Panc1 (cell line): ENCODE results near the gene TEPSIN. TPM values are rescaled to one million over a fixed set of nuclear protein-coding genes. Genes with fewer than 3 reads are reported as not detected.

Source experiments
- ATAC-seq: fragments of 200-7000 bp; cut with Tn5 transposase; 2 replicates; pipeline ENCODE4 v1.9.1; 2020; ENCODE audit warnings: mild to moderate bottlenecking, moderate library complexity
- BruUV-seq: library from RNA; stranded (reverse); fragments of 400-500 nt; replicated peaks from 2 replicates; lab custom pipeline; 2021; lab: Mats Ljungman, UMichigan
- CTCF ChIA-PET: fragments of 300-600 bp; sonication (Branson Sonifier 250); formaldehyde crosslinking; loops from one replicate; lab custom pipeline; 2022; ENCODE audit warnings: antibody characterized with exemption; lab: Charles Lee
- POLR2A ChIA-PET: fragments of 300-600 bp; sonication (Branson Sonifier 250); formaldehyde crosslinking; loops from one replicate; lab custom pipeline; 2022; ENCODE audit warnings: antibody characterized with exemption; lab: Charles Lee
- DNase-seq: peaks from one replicate; pipeline ENCODE4 v3.0.0-alpha.2; 2010; ENCODE audit warnings: low read depth, low spot score
- H3K27ac ChIP-seq: 2 replicates; pipeline ENCODE4 v1.5.1; 2011; ENCODE audit warnings: mild to moderate bottlenecking, low read length, inconsistent platforms
- H3K27me3 ChIP-seq: fragments of 200-500 bp; sonication (Bioruptor generic); 2 replicates; pipeline ENCODE4 v1.6.0; 2014; ENCODE audit warnings: low read length, inconsistent platforms; ENCODE audit not compliant: control insufficient read depth, insufficient read depth
- H3K36me3 ChIP-seq: fragments of 200-500 bp; sonication (Bioruptor generic); 2 replicates; pipeline ENCODE4 v1.5.1; 2014; ENCODE audit warnings: inconsistent platforms, mild to moderate bottlenecking, low read length, moderate library complexity; ENCODE audit not compliant: control insufficient read depth, insufficient read depth
- H3K4me1 ChIP-seq: 2 replicates; pipeline ENCODE4 v1.5.1; 2011; ENCODE audit warnings: inconsistent platforms, mild to moderate bottlenecking, low read length, moderate library complexity; ENCODE audit not compliant: control insufficient read depth, insufficient read depth
- H3K4me3 ChIP-seq, 2 experiments: 2 replicates each; pipeline ENCODE4 v1.5.1; 2011 to 2012; ENCODE audit warnings: low read depth in 2 of 2, low read length in 2 of 2, mild to moderate bottlenecking in 2 of 2, inconsistent platforms in 1 of 2, moderate library complexity in 1 of 2
- H3K9me3 ChIP-seq: fragments of 200-500 bp; sonication (Bioruptor generic); 2 replicates; pipeline ENCODE4 v1.5.1; 2014; ENCODE audit warnings: low read depth, mild to moderate bottlenecking, inconsistent platforms, low read length, moderate library complexity; ENCODE audit not compliant: control insufficient read depth, insufficient read depth
- CTCF ChIP-seq: fragments of 450-650 bp; IDR thresholded peaks from 2 replicates; pipeline ENCODE4 v1.5.1; 2017; ENCODE audit warnings: mild to moderate bottlenecking
- POLR2AphosphoS5 ChIP-seq: IDR thresholded peaks from 2 replicates; pipeline ENCODE4 v1.6.1; 2012; ENCODE audit warnings: mild to moderate bottlenecking, low read depth, low read length, moderate library complexity
- SIN3A ChIP-seq: IDR thresholded peaks from 2 replicates; pipeline ENCODE4 v1.6.1; 2012; ENCODE audit warnings: low read depth, mild to moderate bottlenecking, low read length, moderate library complexity, borderline replicate concordance; ENCODE audit not compliant: insufficient read depth
- TCF7L2 ChIP-seq: IDR thresholded peaks from 2 replicates; pipeline ENCODE4 v1.6.1; 2011; ENCODE audit warnings: mild to moderate bottlenecking, low read depth, low read length, inconsistent platforms
- in situ Hi-C: cut with HindIII; loops from 2 replicates; pipeline ENCODE4 v1.10.0; 2016; ENCODE audit warnings: low sequenced_read_pairs, low pct_unique_long_range_greater_than_20kb
- intact Hi-C: fragments of 100-400 bp; cut with micrococcal nuclease; formaldehyde crosslinking; loops from one replicate; pipeline ENCODE4 v1.10.0; 2022; ENCODE audit not compliant: unreplicated experiment
- total RNA-seq: library from RNA; stranded (reverse); gene quantifications from one replicate; pipeline ENCODE4 v1.2.1, GENCODE V29; 2021; ENCODE audit not compliant: unreplicated experiment
- TF ChIP-seq, protein P1 (sequence below), 2 experiments: IDR thresholded peaks; 2 replicates each; pipeline ENCODE4 v1.6.1; 2011 to 2012; ENCODE audit warnings: low read depth in 2 of 2, control low read depth in 1 of 2, low read length in 1 of 2, mild to moderate bottlenecking in 1 of 2, moderate library complexity in 1 of 2; ENCODE audit not compliant: insufficient read depth in 1 of 2

Gene TEPSIN
- total RNA-seq, 1 experiment from 2014 or later: 44.9 TPM

DNA sequence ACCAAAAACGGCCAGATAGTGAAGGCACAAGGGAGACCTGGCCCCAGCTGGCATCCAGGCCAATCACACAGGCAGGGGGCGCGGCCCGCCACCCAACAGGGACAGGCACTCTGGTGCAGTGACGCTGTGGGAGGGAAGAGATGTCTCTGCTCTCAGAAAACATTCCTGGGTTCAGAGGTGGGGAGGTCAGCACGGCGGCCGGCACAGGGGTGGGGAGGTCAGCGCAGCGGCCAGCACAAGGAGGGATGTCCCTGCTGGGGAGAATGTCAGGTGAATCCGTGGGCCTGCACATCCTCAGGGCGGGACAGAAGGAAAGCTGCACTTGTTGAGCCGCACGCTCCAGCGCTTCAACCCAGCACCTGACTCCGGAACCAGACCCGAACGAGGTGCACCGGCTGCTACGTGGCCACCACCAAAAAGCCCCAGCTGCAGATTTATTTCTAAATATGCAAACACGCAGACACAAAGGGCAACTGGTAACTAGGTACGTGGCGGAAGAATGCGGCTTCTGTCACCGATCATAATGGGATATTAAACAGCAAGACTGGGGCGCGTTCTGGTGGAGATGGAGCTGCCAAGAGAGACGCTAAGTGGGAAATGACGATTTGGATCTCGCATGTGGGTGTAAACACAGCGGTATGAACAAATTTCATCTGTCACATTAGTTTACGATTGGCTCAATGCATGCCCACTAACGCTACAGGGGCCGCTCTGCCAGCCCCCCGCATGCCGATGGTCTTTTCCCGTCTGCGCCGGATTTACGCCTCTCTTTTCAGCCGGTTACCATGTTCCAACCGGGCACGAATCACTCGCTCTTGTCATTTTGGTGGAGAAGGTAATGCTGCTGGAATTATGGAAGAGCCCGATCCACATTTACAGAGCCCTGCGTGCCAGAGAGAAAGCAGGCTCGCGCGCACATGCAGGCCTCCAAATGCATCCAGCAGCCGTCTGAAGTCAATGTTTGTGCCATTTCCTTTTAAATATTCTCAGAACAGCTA, 40.7 kb upstream of the TEPSIN start:
- Histone ChIP-seq H3K27me3 (no peaks in the 10 kb centered on the region), H3K4me1 (no peaks in the 10 kb centered on the region), H3K4me3 (no peak overlapping the region), H3K36me3 (peaks cover 4% of the 10 kb centered on the region; the same call in 1 of the 2 replicates), H3K9me3 (no peaks in the 10 kb centered on the region), H3K27ac (no peak overlapping the region)
- CTCF ChIA-PET: no interaction called here
- ATAC-seq (no peak), DNase-seq (no peak)
- POLR2A ChIA-PET: no interaction called here
- TF ChIP-seq CTCF (no peak), SIN3A (no peak), POLR2AphosphoS5 (no peak), TCF7L2 (no peak)
- TF ChIP-seq, protein P1, sequence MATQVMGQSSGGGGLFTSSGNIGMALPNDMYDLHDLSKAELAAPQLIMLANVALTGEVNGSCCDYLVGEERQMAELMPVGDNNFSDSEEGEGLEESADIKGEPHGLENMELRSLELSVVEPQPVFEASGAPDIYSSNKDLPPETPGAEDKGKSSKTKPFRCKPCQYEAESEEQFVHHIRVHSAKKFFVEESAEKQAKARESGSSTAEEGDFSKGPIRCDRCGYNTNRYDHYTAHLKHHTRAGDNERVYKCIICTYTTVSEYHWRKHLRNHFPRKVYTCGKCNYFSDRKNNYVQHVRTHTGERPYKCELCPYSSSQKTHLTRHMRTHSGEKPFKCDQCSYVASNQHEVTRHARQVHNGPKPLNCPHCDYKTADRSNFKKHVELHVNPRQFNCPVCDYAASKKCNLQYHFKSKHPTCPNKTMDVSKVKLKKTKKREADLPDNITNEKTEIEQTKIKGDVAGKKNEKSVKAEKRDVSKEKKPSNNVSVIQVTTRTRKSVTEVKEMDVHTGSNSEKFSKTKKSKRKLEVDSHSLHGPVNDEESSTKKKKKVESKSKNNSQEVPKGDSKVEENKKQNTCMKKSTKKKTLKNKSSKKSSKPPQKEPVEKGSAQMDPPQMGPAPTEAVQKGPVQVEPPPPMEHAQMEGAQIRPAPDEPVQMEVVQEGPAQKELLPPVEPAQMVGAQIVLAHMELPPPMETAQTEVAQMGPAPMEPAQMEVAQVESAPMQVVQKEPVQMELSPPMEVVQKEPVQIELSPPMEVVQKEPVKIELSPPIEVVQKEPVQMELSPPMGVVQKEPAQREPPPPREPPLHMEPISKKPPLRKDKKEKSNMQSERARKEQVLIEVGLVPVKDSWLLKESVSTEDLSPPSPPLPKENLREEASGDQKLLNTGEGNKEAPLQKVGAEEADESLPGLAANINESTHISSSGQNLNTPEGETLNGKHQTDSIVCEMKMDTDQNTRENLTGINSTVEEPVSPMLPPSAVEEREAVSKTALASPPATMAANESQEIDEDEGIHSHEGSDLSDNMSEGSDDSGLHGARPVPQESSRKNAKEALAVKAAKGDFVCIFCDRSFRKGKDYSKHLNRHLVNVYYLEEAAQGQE (IDR thresholded peaks at IDR 0.05; ENCODE audit: insufficient read depth in 1 of 2, low read depth in 2 of 2, low read length in 1 of 2): no peak
- TSS peak; percentile 62 for BruUV-seq
- in situ Hi-C loops: no loop called here
- intact Hi-C loops: no loop called here

DNA sequence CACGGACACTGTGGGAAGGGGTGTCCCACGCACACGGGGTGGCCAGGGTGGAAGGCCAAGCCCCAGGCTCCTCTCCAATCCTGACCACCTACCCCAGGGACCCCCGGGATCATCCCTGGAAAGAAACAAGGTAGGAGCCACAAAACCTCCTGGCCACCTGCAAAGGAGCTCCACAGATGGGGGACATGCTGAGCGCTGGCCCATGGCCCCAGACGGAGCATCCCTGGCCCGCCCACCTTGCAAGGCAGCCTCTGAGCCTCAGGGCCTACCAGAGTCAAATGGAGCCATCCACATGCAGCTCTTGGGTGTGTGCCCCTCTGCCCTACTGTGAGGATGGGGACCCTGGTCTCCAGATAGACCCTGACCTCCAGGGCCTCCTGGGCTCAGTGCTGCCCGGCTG, 40.0 kb upstream of the TEPSIN start:
- intact Hi-C loops (no loop called here), in situ Hi-C loops (no loop called here)
- Histone ChIP-seq H3K4me3 (no peak overlapping the region), H3K27ac (no peak overlapping the region), H3K36me3 (peaks cover 2% of the 10 kb centered on the region; the same call in 1 of the 2 replicates), H3K9me3 (no peaks in the 10 kb centered on the region), H3K27me3 (no peaks in the 10 kb centered on the region), H3K4me1 (no peaks in the 10 kb centered on the region)
- POLR2A ChIA-PET: no interaction called here
- DNase-seq (no peak), ATAC-seq (no peak)
- CTCF ChIA-PET: no interaction called here
- no peak for TF ChIP-seq CTCF
- no peak for TF ChIP-seq SIN3A
- no peak for TF ChIP-seq TCF7L2
- TF ChIP-seq, protein P1 (IDR thresholded peaks at IDR 0.05; ENCODE audit: insufficient read depth in 1 of 2, low read depth in 2 of 2, low read length in 1 of 2): no peak
- no peak for TF ChIP-seq POLR2AphosphoS5
- BruUV-seq: no TSS peak
